ENCODE data around the gene PCGF2. TPM values are rescaled to one million over a fixed set of nuclear protein-coding genes. Genes with fewer than 3 reads are reported as not detected.

PCGF2 gene
- total and polyA plus RNA-seq, 2 of the 8 experiments (the other 6 are each of a cell fraction or from before 2014, with no cell fraction given) = 42.1 to 93.3 TPM

- Histone ChIP-seq H3K56ac (replicated peaks; ENCODE audit: insufficient read length, low read depth, low read length) (no peak overlapping the region), H4K5ac (ENCODE audit: insufficient read length, low read depth, low read length) (no peak overlapping the region), H3K23me2 (ENCODE audit: low read depth, low read length) (peaks cover 4% of the 10 kb centered on the region), H2AFZ (ENCODE audit: low read length) (no peak overlapping the region), H3K4me2 (ENCODE audit: insufficient read depth in 1 of 2, low read depth in 2 of 2, low read length in 2 of 2) (no peak overlapping the region), H3K4me3 (ENCODE audit: extremely low read depth in 1 of 4, insufficient read depth in 2 of 4, low read depth in 3 of 4, low read length in 4 of 4) (no peak overlapping the region), H3K79me2 (ENCODE audit: control insufficient read depth in 1 of 2, insufficient read depth in 2 of 2, low read length in 2 of 2) (peaks cover 16 to 64% of the 10 kb centered on the region in 2 experiments), H3K14ac (ENCODE audit: insufficient read length) (no peak overlapping the region), H4K8ac (ENCODE audit: extremely low read depth, insufficient read depth, low read length) (no peak overlapping the region), H3K36me3 (ENCODE audit: control insufficient read depth in 2 of 4, insufficient read depth in 4 of 4, low read length in 3 of 4) (peaks cover 0 to 3% (median under 1%) of the 10 kb centered on the region in 4 experiments; a peak in 3 of 8 replicates), H2BK5ac (ENCODE audit: low read depth, low read length) (no peak overlapping the region), H3K4me1 (replicated peaks in 1 of 4; ENCODE audit: control insufficient read depth in 3 of 4, insufficient read depth in 4 of 4, low read length in 3 of 4) (peaks cover 5 to 10% (median 7%) of the 10 kb centered on the region in 4 experiments; a peak in 4 of 7 replicates), H3K27me3 (replicated peaks in 1 of 4; ENCODE audit: control insufficient read depth in 3 of 4, extremely low read depth in 1 of 4, insufficient read depth in 3 of 4, low read length in 3 of 4) (no peaks in the 10 kb centered on the region), H3K79me1 (ENCODE audit: low read depth, low read length) (peaks cover 31% of the 10 kb centered on the region), H2BK15ac (ENCODE audit: low read length) (no peak overlapping the region), H3K9ac (replicated peaks in 1 of 4; ENCODE audit: extremely low read depth in 1 of 4, low read depth in 3 of 4, low read length in 3 of 4) (no peak overlapping the region), H3K27ac (ENCODE audit: low read depth, low read length) (no peak overlapping the region), H2BK12ac (ENCODE audit: low read depth, low read length) (no peak overlapping the region), H2BK120ac (replicated peaks; ENCODE audit: low read depth, low read length) (no peak overlapping the region), H4K91ac (replicated peaks; ENCODE audit: insufficient read length, low read length) (no peak overlapping the region), H3K9me3 (ENCODE audit: insufficient read depth in 2 of 2, low read depth in 1 of 2, low read length in 1 of 2) (no peaks in the 10 kb centered on the region), H2AK5ac (ENCODE audit: low read depth, low read length) (no peak overlapping the region), H3K4ac (replicated peaks; ENCODE audit: insufficient read length, low read depth, low read length) (no peak overlapping the region), H4K20me1 (replicated peaks in 1 of 2; ENCODE audit: control insufficient read depth in 1 of 2, insufficient read depth in 2 of 2, low read length in 2 of 2) (peaks cover 4 to 21% of the 10 kb centered on the region in 2 experiments), H3K18ac (ENCODE audit: extremely low read depth, low read length) (no peak overlapping the region), H2BK20ac (ENCODE audit: low read length) (no peak overlapping the region), H3K23ac (ENCODE audit: insufficient read length) (no peak overlapping the region)
- 92% methylated on average over 5 of the region's 5 CpGs; no CpG with 5 or more reads in 1 of the 2 experiments for WGBS, 2 experiments (ENCODE audit: extremely low coverage in 1 of 2, insufficient coverage in 1 of 2, insufficient read length in 1 of 2, insufficient replicate concordance in 2 of 2, low coverage in 1 of 2, low lambda C conversion rate in 2 of 2, missing lambda C conversion rate in 1 of 2)
- DNase-seq (ENCODE audit: low read depth in 1 of 2, low spot score in 2 of 2) (no peak), FAIRE-seq (no peak)
- TF ChIP-seq JUN (IDR thresholded peaks at IDR 0.05; ENCODE audit: low read depth, low read length) = no peak
- ChIA-PET CTCF (ENCODE audit: partially characterized antibody) (interaction anchor here (0.7 kb wide), 1 partner anchor 359 kb away, joined by 3 read pairs; no protein-coding TSS in a partner anchor), POLR2A (ENCODE audit: partially characterized antibody) (interaction anchor here (1.0 kb wide), 1 partner anchor 17 kb away, joined by 5 read pairs; no protein-coding TSS in a partner anchor)
Measured at GRCh38 chr17:38794221-38794620, 46.1 kb upstream of the PCGF2 start.
